A549 (cell line): ENCODE results near the gene TBC1D22A. TPM values are rescaled to one million over a fixed set of nuclear protein-coding genes. Genes with fewer than 3 reads are reported as not detected.

Source experiments
- ATAC-seq, 2 experiments: fragments of 200-7000 bp in 1 of 2; fragments of >200 bp in 1 of 2; cut with Nextera tagmentation in 1 of 2; cut with Tn5 transposase in 1 of 2; 3 replicates each; pipeline versions ENCODE4 v1.8.0 to v1.9.1; 2018 to 2020; ENCODE audit warnings: mild to moderate bottlenecking in 1 of 2, moderate library complexity in 1 of 2
- CTCF ChIA-PET: fragments of 300-600 bp; sonication (Branson Sonifier 250); formaldehyde crosslinking; extraction: SDS; loops from one replicate; lab custom pipeline; 2021; ENCODE audit warnings: antibody characterized with exemption, inconsistent platforms; lab: Yijun Ruan, JAX
- POLR2A ChIA-PET: fragments of 350-600 bp; formaldehyde crosslinking; extraction: SDS; loops from one replicate; lab custom pipeline; 2021; ENCODE audit warnings: antibody characterized with exemption, inconsistent platforms; lab: Yijun Ruan, JAX
- DNase-seq, 2 experiments: peaks; one replicate each; pipeline versions ENCODE4 v3.0.0 to v3.0.0-alpha.2; 2011 to 2016; ENCODE audit warnings: low read depth in 1 of 2, low spot score in 1 of 2
- FAIRE-seq: peaks from 2 replicates; lab custom pipeline; 2011; peaks lifted over from hg19 to GRCh38; lab: Jason Lieb, UNC
- H3K27ac ChIP-seq, 2 experiments: fragments of >200 bp; sonication (Bioruptor Twin); formaldehyde crosslinking; 3 replicates each; pipeline ENCODE4 v1.5.1; 2016 to 2017
- H3K4me1 ChIP-seq: fragments of >200 bp; sonication (Bioruptor Twin); formaldehyde crosslinking; 3 replicates; pipeline ENCODE4 v1.6.1; 2016
- H3K4me2 ChIP-seq: fragments of >200 bp; sonication (Bioruptor Twin); formaldehyde crosslinking; 3 replicates; pipeline ENCODE4 v1.6.1; 2016
- H3K4me3 ChIP-seq: fragments of >200 bp; sonication (Bioruptor Twin); formaldehyde crosslinking; 3 replicates; pipeline ENCODE4 v1.5.1; 2016
- H3K9me3 ChIP-seq: fragments of >200 bp; sonication (Bioruptor Twin); formaldehyde crosslinking; 3 replicates; pipeline ENCODE4 v1.6.1; 2016
- EHMT2 ChIP-seq: fragments of 200-600 bp; sonication (generic); IDR thresholded peaks from 2 replicates; pipeline ENCODE4 v1.6.1; 2016; ENCODE audit warnings: antibody characterized with exemption, low read depth, mild to moderate bottlenecking, moderate library complexity
- ESRRA ChIP-seq: fragments of 150-350 bp; IDR thresholded peaks from 2 replicates; pipeline ENCODE4 v1.6.1; 2014; ENCODE audit warnings: mild to moderate bottlenecking, low read length, borderline replicate concordance
- FOSL2 ChIP-seq, 2 experiments: fragments of 450-650 bp in 1 of 2; fragments of >200 bp in 1 of 2; sonication (Bioruptor Twin) in 1 of 2; formaldehyde crosslinking; IDR thresholded peaks; 2 replicates each; pipeline versions ENCODE4 v1.5.0 to v1.6.1; 2016 to 2020; ENCODE audit warnings: mild to moderate bottlenecking in 1 of 2, moderate library complexity in 1 of 2
- GATA3 ChIP-seq: IDR thresholded peaks from 2 replicates; pipeline ENCODE4 v1.6.1; 2012; ENCODE audit warnings: borderline replicate concordance
- HOXB13 ChIP-seq: fragments of 250-450 bp; sonication (Bioruptor Pico); IDR thresholded peaks from 2 replicates; pipeline ENCODE4 v1.5.0; 2020; ENCODE audit warnings: low read depth, mild to moderate bottlenecking, moderate library complexity
- JUN ChIP-seq, 2 experiments: fragments of >200 bp; sonication (Bioruptor Twin); formaldehyde crosslinking; IDR thresholded peaks; 2 replicates in 1 of 2; 3 replicates in 1 of 2; pipeline ENCODE4 v1.6.1; 2016 to 2017
- JUNB ChIP-seq: fragments of >200 bp; sonication (Bioruptor Twin); formaldehyde crosslinking; IDR thresholded peaks from 2 replicates; pipeline ENCODE4 v1.6.1; 2016
- KDM1A ChIP-seq: fragments of 200-600 bp; sonication (generic); IDR thresholded peaks from 2 replicates; pipeline ENCODE4 v1.6.1; 2016; ENCODE audit warnings: low read depth, mild to moderate bottlenecking
- NPAS2 ChIP-seq: fragments of 250-450 bp; sonication (Bioruptor Pico); IDR thresholded peaks from 2 replicates; pipeline ENCODE4 v1.8.0; 2022; ENCODE audit warnings: mild to moderate bottlenecking, moderate library complexity, borderline replicate concordance
- RARB ChIP-seq: fragments of 250-450 bp; sonication (Bioruptor Pico); IDR thresholded peaks from 2 replicates; pipeline ENCODE4 v1.8.0; 2021; ENCODE audit warnings: mild to moderate bottlenecking, moderate library complexity
- RFX5 ChIP-seq: fragments of 450-650 bp; IDR thresholded peaks from 2 replicates; pipeline ENCODE4 v1.7.1; 2014; ENCODE audit warnings: antibody characterized with exemption, mild to moderate bottlenecking, moderate library complexity
- ZSCAN20 ChIP-seq: fragments of 250-450 bp; sonication (Bioruptor Pico); IDR thresholded peaks from 2 replicates; pipeline ENCODE4 v1.8.0; 2022; ENCODE audit warnings: mild to moderate bottlenecking, moderate library complexity
- WGBS: methylation state at CpG from one replicate; pipeline ENCODE4 v1.1.6; 2017; ENCODE audit errors: missing lambda C conversion rate; 5-methylcytosine and 5-hydroxymethylcytosine counted together
- polyA plus RNA-seq, 4 experiments: library from polyadenylated mRNA; depleted of rRNA in 3 of 4; stranded (reverse); fragments of >200 nt; fragmentation: RNase III in 1 of 4; extraction: RNeasy Plus Mini Kit Qiagen cat#74134 plus additional on column Dnase treatment in 1 of 4; gene quantifications; 2 replicates in 3 of 4; 3 replicates in 1 of 4; pipeline ENCODE4 v1.2.3, GENCODE V29; 2011 to 2017
- TF ChIP-seq, protein P1 (sequence below): IDR thresholded peaks from 2 replicates; pipeline ENCODE4 v1.6.1; 2012
- TF ChIP-seq, protein P2 (sequence below): fragments of 150-350 bp; IDR thresholded peaks from 2 replicates; pipeline ENCODE4 v1.6.1; 2014; ENCODE audit warnings: low read depth, mild to moderate bottlenecking, low read length
- TF ChIP-seq, protein P3 (sequence below): fragments of 250-450 bp; sonication (Bioruptor Pico); IDR thresholded peaks from 2 replicates; pipeline ENCODE4 v1.5.0; 2021; ENCODE audit warnings: mild to moderate bottlenecking, moderate library complexity, borderline replicate concordance

The TBC1D22A gene
- polyA plus RNA-seq, 2 of the 4 experiments (the other 2 are of a cell fraction) = 8.9 to 10.8 TPM

DNA sequence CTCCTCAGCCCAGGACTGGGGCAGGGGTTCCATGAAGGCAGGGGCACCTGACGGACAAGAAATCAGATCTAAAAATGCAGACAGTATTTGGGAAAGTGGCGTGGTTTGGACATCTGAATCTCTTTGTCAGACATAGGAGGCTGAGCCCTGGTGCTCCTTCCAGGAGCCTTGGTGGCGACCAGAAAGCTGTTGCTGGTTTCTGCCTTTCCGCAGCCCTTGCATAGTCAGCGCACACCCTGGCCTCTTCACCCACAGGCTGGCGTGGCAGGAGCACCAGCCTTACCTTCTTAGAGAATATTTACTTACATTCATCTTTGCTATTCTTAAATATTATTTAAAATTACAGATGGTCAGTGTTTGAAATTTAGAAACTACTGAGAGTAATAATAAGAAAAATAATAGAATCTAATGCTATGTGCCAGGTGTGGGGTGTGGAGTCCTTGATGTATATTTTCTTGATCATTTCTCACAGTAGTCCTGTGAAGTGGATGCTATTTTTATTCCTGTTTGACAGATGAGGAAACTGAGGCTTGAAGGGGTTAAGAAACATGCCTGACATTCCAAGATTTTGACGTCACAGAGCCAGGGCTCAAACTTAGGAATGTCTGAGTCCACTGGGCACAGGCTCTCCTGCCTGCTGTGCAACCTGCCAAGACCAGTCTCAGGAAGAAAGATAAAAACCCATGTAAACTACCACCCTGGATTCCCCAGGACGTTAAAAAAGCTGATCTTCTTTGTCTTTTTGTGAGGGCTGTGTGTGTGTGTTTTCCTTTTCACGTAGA, 51.6 kb downstream of the TBC1D22A start:
- ATAC-seq = no peak
- CTCF ChIA-PET = interaction anchor here (1.7 to 3.3 kb wide), 2 partner anchors 10 to 15 kb away, joined by 7 to 14 read pairs; no protein-coding TSS in a partner anchor
- FAIRE-seq = no peak
- 55% methylated on average over 9 of the region's 9 CpGs for WGBS
- no peaks in the 10 kb centered on the region for H3K9me3 ChIP-seq
- H3K27ac ChIP-seq = peak overlapping the region; percentile 47 to 82; a peak in 3 of 6 replicates
- H3K4me2 ChIP-seq = peak overlapping the region; percentile 62
- no peak for TF ChIP-seq RFX5
- TF ChIP-seq EHMT2 = no peak
- TF ChIP-seq GATA3 = no peak
- no peak for TF ChIP-seq FOSL2 (IDR thresholded peaks at IDR 0.05)
- no peak for TF ChIP-seq FOSL2 (CRISPR knock-in tag; IDR thresholded peaks at IDR 0.05)
- TF ChIP-seq JUNB = no peak
- TF ChIP-seq, protein P1, sequence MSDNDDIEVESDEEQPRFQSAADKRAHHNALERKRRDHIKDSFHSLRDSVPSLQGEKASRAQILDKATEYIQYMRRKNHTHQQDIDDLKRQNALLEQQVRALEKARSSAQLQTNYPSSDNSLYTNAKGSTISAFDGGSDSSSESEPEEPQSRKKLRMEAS = no peak
- TF ChIP-seq JUN (IDR thresholded peaks at IDR 0.05) = no peak
- no peak for TF ChIP-seq NPAS2
- TF ChIP-seq, protein P2, sequence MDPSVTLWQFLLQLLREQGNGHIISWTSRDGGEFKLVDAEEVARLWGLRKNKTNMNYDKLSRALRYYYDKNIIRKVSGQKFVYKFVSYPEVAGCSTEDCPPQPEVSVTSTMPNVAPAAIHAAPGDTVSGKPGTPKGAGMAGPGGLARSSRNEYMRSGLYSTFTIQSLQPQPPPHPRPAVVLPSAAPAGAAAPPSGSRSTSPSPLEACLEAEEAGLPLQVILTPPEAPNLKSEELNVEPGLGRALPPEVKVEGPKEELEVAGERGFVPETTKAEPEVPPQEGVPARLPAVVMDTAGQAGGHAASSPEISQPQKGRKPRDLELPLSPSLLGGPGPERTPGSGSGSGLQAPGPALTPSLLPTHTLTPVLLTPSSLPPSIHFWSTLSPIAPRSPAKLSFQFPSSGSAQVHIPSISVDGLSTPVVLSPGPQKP = no peak
- TF ChIP-seq, all 56 proteins: peak for 0
- POLR2A ChIA-PET = no interaction called here
- H3K4me1 ChIP-seq = peaks cover 35% of the 10 kb centered on the region
- H3K4me3 ChIP-seq = no peak overlapping the region
- no peak for DNase-seq

DNA sequence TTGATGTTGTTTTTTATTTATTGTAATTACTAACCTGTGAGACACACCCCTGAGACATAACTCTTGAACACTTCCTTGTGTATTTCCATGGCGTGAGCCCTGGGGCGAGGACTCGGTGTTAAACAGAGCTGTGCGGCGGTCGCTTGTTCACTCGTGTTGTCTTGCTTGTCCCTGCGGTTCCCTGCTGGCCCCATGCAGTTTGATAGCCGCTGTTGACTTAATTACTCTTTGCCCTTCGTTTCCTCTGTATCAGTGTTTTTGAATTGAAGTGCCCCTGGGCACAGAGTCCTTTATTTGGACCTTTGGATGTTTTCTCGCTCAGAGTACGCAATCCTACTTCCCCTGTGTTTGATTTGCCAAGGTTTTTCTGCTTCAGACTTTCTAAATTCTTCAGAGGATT, 52.7 kb downstream of the TBC1D22A start:
- Histone ChIP-seq H3K4me1 (peaks cover 35% of the 10 kb centered on the region), H3K27ac (peak overlapping the region; percentile 45 to 82; a peak in 3 of 6 replicates), H3K4me2 (peak overlapping the region; percentile 62), H3K9me3 (no peaks in the 10 kb centered on the region), H3K4me3 (no peak overlapping the region)
- no peak for DNase-seq
- POLR2A ChIA-PET = no interaction called here
- 70% methylated on average over 12 of the region's 12 CpGs for WGBS
- ATAC-seq = 0 out of 6 replicates have a peak, but pooled peaks of 1 of the 2 experiments have one; percentile 20
- CTCF ChIA-PET = interaction anchor here (0.7 to 2.7 kb wide), 2 partner anchors 12 to 67 kb away, joined by 3 to 23 read pairs; no protein-coding TSS in a partner anchor
- TF ChIP-seq JUN (IDR thresholded peaks at IDR 0.05) (no peak), HOXB13 (no peak), KDM1A (no peak), ZSCAN20 (CRISPR knock-in tag) (no peak), RARB (CRISPR knock-in tag) (no peak), GATA3 (no peak)
- TF ChIP-seq, protein P3, sequence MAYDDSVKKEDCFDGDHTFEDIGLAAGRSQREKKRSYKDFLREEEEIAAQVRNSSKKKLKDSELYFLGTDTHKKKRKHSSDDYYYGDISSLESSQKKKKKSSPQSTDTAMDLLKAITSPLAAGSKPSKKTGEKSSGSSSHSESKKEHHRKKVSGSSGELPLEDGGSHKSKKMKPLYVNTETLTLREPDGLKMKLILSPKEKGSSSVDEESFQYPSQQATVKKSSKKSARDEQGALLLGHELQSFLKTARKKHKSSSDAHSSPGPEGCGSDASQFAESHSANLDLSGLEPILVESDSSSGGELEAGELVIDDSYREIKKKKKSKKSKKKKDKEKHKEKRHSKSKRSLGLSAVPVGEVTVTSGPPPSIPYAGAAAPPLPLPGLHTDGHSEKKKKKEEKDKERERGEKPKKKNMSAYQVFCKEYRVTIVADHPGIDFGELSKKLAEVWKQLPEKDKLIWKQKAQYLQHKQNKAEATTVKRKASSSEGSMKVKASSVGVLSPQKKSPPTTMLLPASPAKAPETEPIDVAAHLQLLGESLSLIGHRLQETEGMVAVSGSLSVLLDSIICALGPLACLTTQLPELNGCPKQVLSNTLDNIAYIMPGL = no peak
- FAIRE-seq = no peak

DNA sequence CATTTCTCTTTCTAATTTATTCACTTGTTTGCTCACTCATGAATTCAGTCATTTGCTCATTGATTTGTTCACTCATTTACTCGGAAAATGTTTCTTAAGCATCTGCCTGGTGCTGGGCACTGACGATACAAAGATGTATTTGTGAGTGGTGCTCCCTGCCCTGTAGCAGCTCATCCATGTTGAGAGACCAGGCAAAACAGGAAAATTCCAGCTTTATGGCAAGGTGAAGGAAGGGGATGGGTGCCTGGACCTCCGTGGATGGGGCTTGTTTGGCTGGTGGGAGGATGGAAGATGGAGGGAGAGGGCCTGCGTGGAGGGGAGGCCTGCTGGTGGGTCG, 53.1 kb downstream of the TBC1D22A start:
- Histone ChIP-seq H3K4me3 (no peak overlapping the region), H3K9me3 (no peaks in the 10 kb centered on the region), H3K4me1 (peaks cover 35% of the 10 kb centered on the region), H3K27ac (peak overlapping the region; percentile 45 to 82), H3K4me2 (peak overlapping the region; percentile 62)
- no peak for DNase-seq
- POLR2A ChIA-PET = no interaction called here
- no peak for FAIRE-seq
- ATAC-seq = peak in 1 of 2 experiments; percentile 32; a peak in 2 of 6 replicates
- TF ChIP-seq ESRRA = no peak
- no peak for TF ChIP-seq EHMT2
- CTCF ChIA-PET = interaction anchor here (0.7 to 2.7 kb wide), 3 partner anchors 13 to 67 kb away, joined by 3 to 23 read pairs (median 7); no protein-coding TSS in a partner anchor
- WGBS = 77% methylated on average over 5 of the region's 5 CpGs
